Measurements from ENCODE around the gene CNTNAP5.
A peak's percentile ranks its signal among the peaks of the same experiment; 100 is the strongest.

Gene CNTNAP5

DNA sequence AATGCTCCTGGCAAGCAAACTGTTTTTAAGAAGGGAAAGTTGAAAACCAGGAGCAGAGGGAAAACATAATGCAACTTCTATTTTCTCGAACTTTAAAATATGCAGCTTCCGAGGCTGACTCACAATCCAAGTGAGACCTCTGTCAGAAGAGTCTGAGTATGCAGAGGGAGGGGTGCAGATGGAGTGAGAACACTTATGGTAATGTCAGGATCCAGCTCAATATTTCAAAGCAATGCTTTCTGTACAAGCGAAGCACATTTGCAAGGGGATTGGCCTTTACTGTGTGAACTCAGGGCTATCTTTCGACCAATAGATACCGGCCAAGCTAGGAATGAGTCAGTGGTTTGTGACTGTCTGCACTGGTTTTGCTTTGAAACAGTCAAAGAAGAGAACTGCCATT is 242.7 kb downstream of the CNTNAP5 start (continued):
- no peak for TF ChIP-seq TCF4 (CRISPR knock-in tag; IDR thresholded peaks at IDR 0.05; ENCODE audit: borderline replicate concordance)

DNA sequence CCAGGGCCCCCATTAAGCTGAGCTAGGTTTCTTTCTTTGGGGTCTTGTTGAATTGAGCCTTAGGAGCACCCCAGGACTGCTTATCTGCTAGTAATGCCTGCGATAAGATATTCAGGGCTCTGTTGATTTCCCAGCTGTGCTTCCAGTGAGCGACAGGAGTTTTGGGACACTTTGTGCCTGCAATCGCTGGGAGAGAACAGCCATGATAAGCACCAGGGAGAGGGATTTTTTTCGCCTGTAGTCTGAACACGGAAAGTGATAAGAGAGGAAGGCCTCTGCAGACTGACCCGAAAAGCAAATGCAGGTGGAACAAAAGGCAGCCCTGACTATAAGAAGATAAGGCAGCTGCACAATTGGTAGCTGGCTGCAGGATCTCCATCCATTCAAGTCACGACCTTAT is 244.3 kb downstream of the CNTNAP5 start:
- no peak for TF ChIP-seq ZNF565 (CRISPR knock-in tag; conservative IDR thresholded peaks at IDR 0.05; ENCODE audit: low read depth)
- TF ChIP-seq TOX (CRISPR knock-in tag; IDR thresholded peaks at IDR 0.05; ENCODE audit: borderline replicate concordance) = no peak
- TF ChIP-seq, protein P1, sequence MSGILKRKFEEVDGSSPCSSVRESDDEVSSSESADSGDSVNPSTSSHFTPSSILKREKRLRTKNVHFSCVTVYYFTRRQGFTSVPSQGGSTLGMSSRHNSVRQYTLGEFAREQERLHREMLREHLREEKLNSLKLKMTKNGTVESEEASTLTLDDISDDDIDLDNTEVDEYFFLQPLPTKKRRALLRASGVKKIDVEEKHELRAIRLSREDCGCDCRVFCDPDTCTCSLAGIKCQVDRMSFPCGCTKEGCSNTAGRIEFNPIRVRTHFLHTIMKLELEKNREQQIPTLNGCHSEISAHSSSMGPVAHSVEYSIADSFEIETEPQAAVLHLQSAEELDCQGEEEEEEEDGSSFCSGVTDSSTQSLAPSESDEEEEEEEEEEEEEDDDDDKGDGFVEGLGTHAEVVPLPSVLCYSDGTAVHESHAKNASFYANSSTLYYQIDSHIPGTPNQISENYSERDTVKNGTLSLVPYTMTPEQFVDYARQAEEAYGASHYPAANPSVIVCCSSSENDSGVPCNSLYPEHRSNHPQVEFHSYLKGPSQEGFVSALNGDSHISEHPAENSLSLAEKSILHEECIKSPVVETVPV (CRISPR knock-in tag; IDR thresholded peaks at IDR 0.05) = no peak
- TF ChIP-seq ZFP30 (CRISPR knock-in tag; IDR thresholded peaks at IDR 0.05) = no peak
- no peak for TF ChIP-seq ARNTL (CRISPR knock-in tag; IDR thresholded peaks at IDR 0.05; ENCODE audit: borderline replicate concordance, low read depth)
- TF ChIP-seq, protein P2, sequence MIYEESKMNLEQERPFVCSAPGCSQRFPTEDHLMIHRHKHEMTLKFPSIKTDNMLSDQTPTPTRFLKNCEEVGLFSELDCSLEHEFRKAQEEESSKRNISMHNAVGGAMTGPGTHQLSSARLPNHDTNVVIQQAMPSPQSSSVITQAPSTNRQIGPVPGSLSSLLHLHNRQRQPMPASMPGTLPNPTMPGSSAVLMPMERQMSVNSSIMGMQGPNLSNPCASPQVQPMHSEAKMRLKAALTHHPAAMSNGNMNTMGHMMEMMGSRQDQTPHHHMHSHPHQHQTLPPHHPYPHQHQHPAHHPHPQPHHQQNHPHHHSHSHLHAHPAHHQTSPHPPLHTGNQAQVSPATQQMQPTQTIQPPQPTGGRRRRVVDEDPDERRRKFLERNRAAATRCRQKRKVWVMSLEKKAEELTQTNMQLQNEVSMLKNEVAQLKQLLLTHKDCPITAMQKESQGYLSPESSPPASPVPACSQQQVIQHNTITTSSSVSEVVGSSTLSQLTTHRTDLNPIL (CRISPR knock-in tag; IDR thresholded peaks at IDR 0.05; ENCODE audit: low read depth) = no peak
- TF ChIP-seq ZNF70 (CRISPR knock-in tag; IDR thresholded peaks at IDR 0.05) = no peak
- TF ChIP-seq RARB (CRISPR knock-in tag; IDR thresholded peaks at IDR 0.05) = no peak
- no peak for TF ChIP-seq CSDC2 (CRISPR knock-in tag; IDR thresholded peaks at IDR 0.05)
- TF ChIP-seq ZFP3 (CRISPR knock-in tag; IDR thresholded peaks at IDR 0.05) = no peak
- no peak for TF ChIP-seq SNAI2 (CRISPR knock-in tag; IDR thresholded peaks at IDR 0.05)
- ATAC-seq = no peak

DNA sequence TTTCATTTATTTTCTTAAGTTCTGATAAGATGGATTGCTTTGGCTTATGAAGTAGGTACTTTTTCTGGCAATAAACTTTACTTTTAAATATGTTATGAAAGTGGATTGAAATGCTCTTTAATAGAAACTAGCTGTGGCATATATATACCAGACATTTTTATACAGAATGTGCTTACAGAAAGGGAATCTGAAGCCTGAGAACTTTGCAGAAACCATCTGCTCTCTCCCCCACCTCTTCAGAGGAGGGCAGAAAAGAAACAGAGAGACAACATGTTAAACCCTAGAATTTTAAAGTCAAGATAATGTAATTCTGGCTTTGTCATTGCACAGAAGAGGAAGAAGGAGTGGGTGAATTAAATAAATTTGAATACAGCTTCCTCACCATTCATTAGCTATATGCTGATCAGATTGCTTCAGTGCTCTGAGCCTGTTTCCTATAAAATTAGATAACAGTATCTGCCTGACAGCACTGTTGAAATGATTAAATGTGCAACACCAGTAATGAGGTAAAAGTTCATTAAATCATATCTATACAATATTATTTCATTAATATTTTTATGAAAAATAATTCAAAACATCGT is 247.3 kb downstream of the CNTNAP5 start:
- no peak for ATAC-seq
- no peak for TF ChIP-seq ZFP30 (CRISPR knock-in tag; IDR thresholded peaks at IDR 0.05)
- no peak for TF ChIP-seq ARNTL (CRISPR knock-in tag; IDR thresholded peaks at IDR 0.05; ENCODE audit: borderline replicate concordance, low read depth)
- TF ChIP-seq ESRRG (CRISPR knock-in tag; IDR thresholded peaks at IDR 0.05) = no peak
- peak; percentile 33; the same call in 1 of the 2 replicates for TF ChIP-seq TCF4 (CRISPR knock-in tag; IDR thresholded peaks at IDR 0.05; ENCODE audit: borderline replicate concordance)
- no peak for TF ChIP-seq CSDC2 (CRISPR knock-in tag; IDR thresholded peaks at IDR 0.05)
- TF ChIP-seq, protein P3, sequence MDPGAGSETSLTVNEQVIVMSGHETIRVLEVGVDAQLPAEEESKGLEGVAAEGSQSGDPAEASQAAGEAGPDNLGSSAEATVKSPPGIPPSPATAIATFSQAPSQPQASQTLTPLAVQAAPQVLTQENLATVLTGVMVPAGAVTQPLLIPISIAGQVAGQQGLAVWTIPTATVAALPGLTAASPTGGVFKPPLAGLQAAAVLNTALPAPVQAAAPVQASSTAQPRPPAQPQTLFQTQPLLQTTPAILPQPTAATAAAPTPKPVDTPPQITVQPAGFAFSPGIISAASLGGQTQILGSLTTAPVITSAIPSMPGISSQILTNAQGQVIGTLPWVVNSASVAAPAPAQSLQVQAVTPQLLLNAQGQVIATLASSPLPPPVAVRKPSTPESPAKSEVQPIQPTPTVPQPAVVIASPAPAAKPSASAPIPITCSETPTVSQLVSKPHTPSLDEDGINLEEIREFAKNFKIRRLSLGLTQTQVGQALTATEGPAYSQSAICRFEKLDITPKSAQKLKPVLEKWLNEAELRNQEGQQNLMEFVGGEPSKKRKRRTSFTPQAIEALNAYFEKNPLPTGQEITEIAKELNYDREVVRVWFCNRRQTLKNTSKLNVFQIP (CRISPR knock-in tag; IDR thresholded peaks at IDR 0.05; ENCODE audit: borderline replicate concordance, low read depth) = no peak
- no peak for TF ChIP-seq ZC3H10 (CRISPR knock-in tag; IDR thresholded peaks at IDR 0.05)

DNA sequence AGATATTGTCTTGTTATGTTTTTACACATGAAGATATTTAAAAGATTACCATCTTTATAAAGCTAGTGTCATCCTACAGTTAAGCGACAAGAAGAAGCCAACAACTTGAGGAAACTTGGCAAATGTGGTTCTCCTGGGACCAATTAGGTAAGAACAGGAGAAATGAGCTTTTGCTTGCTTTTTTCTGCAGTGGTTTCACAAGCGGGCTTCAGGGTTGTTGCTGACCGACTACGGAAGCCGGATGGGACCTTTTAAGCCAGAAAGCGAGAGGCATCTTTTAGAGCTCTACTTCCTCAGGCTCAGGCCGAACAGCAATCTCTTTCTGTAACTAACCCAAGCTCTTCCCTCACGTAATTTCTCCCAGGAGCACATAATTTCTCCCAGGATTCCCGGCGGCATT is 256.5 kb downstream of the CNTNAP5 start:
- TF ChIP-seq, protein P4, sequence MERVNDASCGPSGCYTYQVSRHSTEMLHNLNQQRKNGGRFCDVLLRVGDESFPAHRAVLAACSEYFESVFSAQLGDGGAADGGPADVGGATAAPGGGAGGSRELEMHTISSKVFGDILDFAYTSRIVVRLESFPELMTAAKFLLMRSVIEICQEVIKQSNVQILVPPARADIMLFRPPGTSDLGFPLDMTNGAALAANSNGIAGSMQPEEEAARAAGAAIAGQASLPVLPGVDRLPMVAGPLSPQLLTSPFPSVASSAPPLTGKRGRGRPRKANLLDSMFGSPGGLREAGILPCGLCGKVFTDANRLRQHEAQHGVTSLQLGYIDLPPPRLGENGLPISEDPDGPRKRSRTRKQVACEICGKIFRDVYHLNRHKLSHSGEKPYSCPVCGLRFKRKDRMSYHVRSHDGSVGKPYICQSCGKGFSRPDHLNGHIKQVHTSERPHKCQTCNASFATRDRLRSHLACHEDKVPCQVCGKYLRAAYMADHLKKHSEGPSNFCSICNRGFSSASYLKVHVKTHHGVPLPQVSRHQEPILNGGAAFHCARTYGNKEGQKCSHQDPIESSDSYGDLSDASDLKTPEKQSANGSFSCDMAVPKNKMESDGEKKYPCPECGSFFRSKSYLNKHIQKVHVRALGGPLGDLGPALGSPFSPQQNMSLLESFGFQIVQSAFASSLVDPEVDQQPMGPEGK (CRISPR knock-in tag; IDR thresholded peaks at IDR 0.05; ENCODE audit: borderline replicate concordance) = no peak
- TF ChIP-seq ESRRG (CRISPR knock-in tag; IDR thresholded peaks at IDR 0.05) = no peak
- TF ChIP-seq CSDC2 (CRISPR knock-in tag; IDR thresholded peaks at IDR 0.05) = no peak
- no peak for TF ChIP-seq ZNF70 (CRISPR knock-in tag; IDR thresholded peaks at IDR 0.05)
- TF ChIP-seq RARB (CRISPR knock-in tag; IDR thresholded peaks at IDR 0.05) = no peak
- no peak for TF ChIP-seq ZNF8 (CRISPR knock-in tag; IDR thresholded peaks at IDR 0.05)
- no peak for TF ChIP-seq SNAI2 (CRISPR knock-in tag; IDR thresholded peaks at IDR 0.05)
- TF ChIP-seq, protein P2 (CRISPR knock-in tag; IDR thresholded peaks at IDR 0.05; ENCODE audit: low read depth) = no peak
- TF ChIP-seq TOX (CRISPR knock-in tag; IDR thresholded peaks at IDR 0.05; ENCODE audit: borderline replicate concordance) = no peak
- TF ChIP-seq TCF4 (CRISPR knock-in tag; IDR thresholded peaks at IDR 0.05; ENCODE audit: borderline replicate concordance) = no peak
- TF ChIP-seq OSR1 (CRISPR knock-in tag; IDR thresholded peaks at IDR 0.05) = no peak
- TF ChIP-seq BACH2 (CRISPR knock-in tag; IDR thresholded peaks at IDR 0.05; ENCODE audit: borderline replicate concordance) = no peak
- TF ChIP-seq ARNTL (CRISPR knock-in tag; IDR thresholded peaks at IDR 0.05; ENCODE audit: borderline replicate concordance, low read depth) = no peak
- TF ChIP-seq, protein P3 (CRISPR knock-in tag; IDR thresholded peaks at IDR 0.05; ENCODE audit: borderline replicate concordance, low read depth) = no peak
- TF ChIP-seq PPARA (CRISPR knock-in tag; IDR thresholded peaks at IDR 0.05; ENCODE audit: borderline replicate concordance) = no peak
- TF ChIP-seq ZNF565 (CRISPR knock-in tag; conservative IDR thresholded peaks at IDR 0.05; ENCODE audit: low read depth) = no peak
- no peak for ATAC-seq

All from SK-N-SH treated with all-trans-retinoic acid at 6 μM for 48 hours (cell line).